Neural progenitor cell (in vitro differentiated cells): ENCODE results near the gene TENM3. TPM values are rescaled to one million over a fixed set of nuclear protein-coding genes. Genes with fewer than 3 reads are reported as not detected.

Source experiments
- DNase-seq: peaks from one replicate; pipeline ENCODE4 v3.0.0-alpha.2; 2016; ENCODE audit warnings: low spot score
- H2AFZ ChIP-seq: fragments of 200-600 bp; sonication (generic); replicated peaks from 2 replicates; pipeline ENCODE4 v1.6.1; 2016; ENCODE audit warnings: antibody characterized with exemption
- H3F3A ChIP-seq: fragments of 200-600 bp; sonication (generic); 2 replicates; pipeline ENCODE4 v1.6.1; 2016; ENCODE audit warnings: antibody characterized with exemption, low read depth
- H3K27ac ChIP-seq: fragments of 200-600 bp; sonication (generic); 2 replicates; pipeline ENCODE4 v1.5.1; 2016; ENCODE audit warnings: mild to moderate bottlenecking
- H3K27me3 ChIP-seq: fragments of 200-600 bp; sonication (generic); 2 replicates; pipeline ENCODE4 v1.6.1; 2016; ENCODE audit warnings: mild to moderate bottlenecking, moderate library complexity
- H3K36me3 ChIP-seq: fragments of 200-600 bp; sonication (generic); 2 replicates; pipeline ENCODE4 v1.5.1; 2016
- H3K4me1 ChIP-seq: fragments of 200-600 bp; sonication (generic); 2 replicates; pipeline ENCODE4 v1.6.1; 2016; ENCODE audit warnings: mixed run types
- H3K4me2 ChIP-seq: fragments of 200-600 bp; sonication (generic); 2 replicates; pipeline ENCODE4 v1.6.1; 2016
- H3K4me3 ChIP-seq: fragments of 200-600 bp; sonication (generic); 2 replicates; pipeline ENCODE4 v1.5.1; 2016
- H3K79me2 ChIP-seq: fragments of 200-600 bp; sonication (generic); 2 replicates; pipeline ENCODE4 v1.6.1; 2016; ENCODE audit warnings: low read depth
- H3K9ac ChIP-seq: fragments of 200-600 bp; sonication (generic); 2 replicates; pipeline ENCODE4 v1.6.1; 2016
- H3K9me3 ChIP-seq: fragments of 200-600 bp; sonication (generic); 2 replicates; pipeline ENCODE4 v1.5.1; 2016; ENCODE audit warnings: low read depth
- H4K20me1 ChIP-seq: fragments of 200-600 bp; sonication (generic); 2 replicates; pipeline ENCODE4 v1.6.1; 2016; ENCODE audit warnings: low read depth
- H3K27ac Mint-ChIP-seq: 3 replicates; pipeline ENCODE4 v1.8.0; 2021; ENCODE audit warnings: mixed read lengths
- H3K27me3 Mint-ChIP-seq: 2 replicates; pipeline ENCODE4 v1.8.0; 2022; ENCODE audit warnings: low read depth, mild to moderate bottlenecking, inconsistent platforms, moderate library complexity, mixed read lengths; ENCODE audit not compliant: insufficient read depth
- H3K36me3 Mint-ChIP-seq: 3 replicates; pipeline ENCODE4 v1.8.0; 2021; ENCODE audit warnings: mixed read lengths
- H3K4me1 Mint-ChIP-seq: 3 replicates; pipeline ENCODE4 v1.8.0; 2021; ENCODE audit warnings: mixed read lengths
- H3K4me3 Mint-ChIP-seq: 3 replicates; pipeline ENCODE4 v1.8.0; 2021; ENCODE audit warnings: mild to moderate bottlenecking, moderate library complexity, mixed read lengths
- H3K9me3 Mint-ChIP-seq: 3 replicates; pipeline ENCODE4 v1.8.0; 2020; ENCODE audit warnings: mixed read lengths
- CTCF ChIP-seq: fragments of 200-600 bp; sonication (generic); IDR thresholded peaks from 2 replicates; pipeline ENCODE4 v1.5.1; 2017; ENCODE audit warnings: antibody characterized with exemption, mild to moderate bottlenecking
- EZH2 ChIP-seq: fragments of 200-600 bp; sonication (generic); IDR thresholded peaks from 2 replicates; pipeline ENCODE4 v1.6.1; 2017; ENCODE audit warnings: antibody characterized with exemption, mild to moderate bottlenecking, moderate library complexity
- EZH2phosphoT487 ChIP-seq: fragments of 200-600 bp; sonication (generic); IDR thresholded peaks from 2 replicates; pipeline ENCODE4 v1.6.1; 2017; ENCODE audit warnings: antibody characterized with exemption
- total RNA-seq: library from RNA; depleted of rRNA; stranded (reverse); fragments of >200 nt; gene quantifications from 2 replicates; pipeline ENCODE4 v1.2.3, GENCODE V29; 2015; ENCODE audit warnings: low replicate concordance

TENM3 gene
- total RNA-seq, 1 donor from 2014 or later: 78.7 TPM

DNA sequence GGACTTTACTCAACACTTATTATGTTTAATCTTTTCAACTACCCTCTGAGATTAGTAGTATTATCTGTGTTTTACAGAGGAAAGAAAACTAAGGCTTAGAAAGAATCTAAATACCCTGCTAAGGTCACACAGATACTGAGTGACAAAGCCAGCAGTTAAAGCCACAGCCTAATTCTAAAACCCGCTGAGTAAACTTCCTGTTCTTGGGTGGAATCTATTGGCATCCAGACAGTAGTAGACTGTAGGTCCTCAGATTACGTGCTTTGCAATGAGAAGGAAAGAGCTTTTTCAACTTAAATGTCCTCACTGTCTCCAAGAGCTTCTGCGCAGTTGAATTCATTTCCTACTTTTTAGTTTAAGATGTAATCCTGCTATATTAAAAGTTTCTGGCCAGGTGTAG lies 126.0 kb downstream of the TENM3 start:
- no peak overlapping the region for H3K27ac Mint-ChIP-seq
- H3K4me2 ChIP-seq: no peak overlapping the region

GRCh38 chr4:182370491-182370890 lies 127.3 kb downstream of the TENM3 start:
- Histone ChIP-seq H3K4me3 (no peak overlapping the region), H3K79me2 (no peaks in the 10 kb centered on the region), H3K9me3 (no peaks in the 10 kb centered on the region), H3K36me3 (no peaks in the 10 kb centered on the region), H3K4me1 (peaks cover 5% of the 10 kb centered on the region), H4K20me1 (no peaks in the 10 kb centered on the region), H3K27ac (no peak overlapping the region), H2AFZ (no peak overlapping the region), H3K27me3 (no peaks in the 10 kb centered on the region), H3F3A (no peaks in the 10 kb centered on the region), H3K9ac (no peak overlapping the region), H3K4me2 (no peak overlapping the region)
- Mint-ChIP-seq H3K27ac (no peak overlapping the region), H3K36me3 (peaks cover 38% of the 10 kb centered on the region), H3K4me1 (peaks cover 5% of the 10 kb centered on the region), H3K9me3 (no peaks in the 10 kb centered on the region), H3K4me3 (no peak overlapping the region), H3K27me3 (no peaks in the 10 kb centered on the region)
- TF ChIP-seq EZH2 (no peak), EZH2phosphoT487 (no peak), CTCF (no peak)
- DNase-seq: no peak

More for the DNA sequence above, 126.0 kb downstream of the TENM3 start:
- no peak overlapping the region for H3K27ac ChIP-seq
- H3K27me3 Mint-ChIP-seq: no peaks in the 10 kb centered on the region
- H3K9ac ChIP-seq: no peak overlapping the region
- no peaks in the 10 kb centered on the region for H3K79me2 ChIP-seq
- H4K20me1 ChIP-seq: no peaks in the 10 kb centered on the region
- peaks cover 5% of the 10 kb centered on the region for H3K4me1 Mint-ChIP-seq
- H3K27me3 ChIP-seq: no peaks in the 10 kb centered on the region
- H3K4me1 ChIP-seq: peaks cover 5% of the 10 kb centered on the region
- no peaks in the 10 kb centered on the region for H3K9me3 ChIP-seq
- H3K36me3 Mint-ChIP-seq: peaks cover 47% of the 10 kb centered on the region
- no peak for DNase-seq
- no peak overlapping the region for H3K4me3 ChIP-seq
- no peaks in the 10 kb centered on the region for H3K9me3 Mint-ChIP-seq
- no peak overlapping the region for H3K4me3 Mint-ChIP-seq
- TF ChIP-seq EZH2: no peak
- no peak for TF ChIP-seq EZH2phosphoT487
- TF ChIP-seq CTCF: no peak
- no peaks in the 10 kb centered on the region for H3F3A ChIP-seq
- no peak overlapping the region for H2AFZ ChIP-seq
- H3K36me3 ChIP-seq: no peaks in the 10 kb centered on the region

DNA sequence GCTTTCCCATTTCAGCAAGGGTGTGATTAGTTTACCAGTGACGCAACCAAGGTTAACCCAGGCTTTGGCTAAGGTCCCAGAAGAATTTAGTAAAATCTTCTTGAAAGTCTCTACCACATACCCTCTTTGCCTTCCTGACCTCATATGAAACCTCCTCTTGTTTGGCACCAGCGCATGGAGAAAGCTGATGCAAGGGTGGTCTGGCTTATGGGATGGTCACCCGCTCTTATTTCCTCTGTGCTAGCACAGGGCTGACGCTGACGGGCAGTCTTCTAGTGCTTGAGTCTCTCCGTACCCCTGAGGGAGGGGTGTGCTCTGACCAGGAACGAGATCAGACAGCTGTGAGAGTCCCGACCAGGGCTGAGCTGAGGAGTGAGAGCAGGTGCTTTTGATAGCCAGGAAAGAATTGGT lies 137.6 kb downstream of the TENM3 start:
- Mint-ChIP-seq H3K27ac (no peak overlapping the region), H3K27me3 (peaks cover 6% of the 10 kb centered on the region), H3K4me3 (no peak overlapping the region), H3K9me3 (peaks cover 6% of the 10 kb centered on the region), H3K4me1 (peaks cover 16% of the 10 kb centered on the region), H3K36me3 (peaks cover 59% of the 10 kb centered on the region)
- Histone ChIP-seq H3K4me3 (no peak overlapping the region), H3K79me2 (no peaks in the 10 kb centered on the region), H3K27me3 (no peaks in the 10 kb centered on the region), H3K27ac (no peak overlapping the region), H4K20me1 (no peaks in the 10 kb centered on the region), H3K4me1 (peaks cover 21% of the 10 kb centered on the region), H3K9ac (no peak overlapping the region), H3K4me2 (no peak overlapping the region), H3K36me3 (peaks cover 5% of the 10 kb centered on the region), H3F3A (peaks cover 22% of the 10 kb centered on the region), H2AFZ (no peak overlapping the region), H3K9me3 (no peaks in the 10 kb centered on the region)
- DNase-seq: no peak
- TF ChIP-seq EZH2: no peak
- no peak for TF ChIP-seq CTCF

GRCh38 chr4:182382941-182383340 lies 139.7 kb downstream of the TENM3 start:
- Mint-ChIP-seq H3K27ac (no peak overlapping the region), H3K36me3 (peaks cover 67% of the 10 kb centered on the region), H3K4me3 (no peak overlapping the region), H3K27me3 (peaks cover 6% of the 10 kb centered on the region), H3K4me1 (peaks cover 16% of the 10 kb centered on the region), H3K9me3 (peaks cover 6% of the 10 kb centered on the region)
- Histone ChIP-seq H3F3A (peaks cover 22% of the 10 kb centered on the region), H3K4me2 (no peak overlapping the region), H2AFZ (no peak overlapping the region), H3K79me2 (no peaks in the 10 kb centered on the region), H3K36me3 (peaks cover 8% of the 10 kb centered on the region), H3K27ac (no peak overlapping the region), H3K4me3 (no peak overlapping the region), H3K9me3 (no peaks in the 10 kb centered on the region), H3K27me3 (no peaks in the 10 kb centered on the region), H3K4me1 (peaks cover 21% of the 10 kb centered on the region), H3K9ac (no peak overlapping the region), H4K20me1 (no peaks in the 10 kb centered on the region)
- no peak for TF ChIP-seq EZH2
- TF ChIP-seq CTCF: no peak
- TF ChIP-seq EZH2phosphoT487: no peak
- no peak for DNase-seq
